ENCODE results near the gene CCNF.
A peak's percentile ranks its signal among the peaks of the same experiment; 100 is the strongest.
"Not testable (repeated sequence)": the region's sequence is repeated elsewhere in the genome, so short reads cannot be mapped to it uniquely, and the experiment has no call there.

CCNF gene

DNA sequence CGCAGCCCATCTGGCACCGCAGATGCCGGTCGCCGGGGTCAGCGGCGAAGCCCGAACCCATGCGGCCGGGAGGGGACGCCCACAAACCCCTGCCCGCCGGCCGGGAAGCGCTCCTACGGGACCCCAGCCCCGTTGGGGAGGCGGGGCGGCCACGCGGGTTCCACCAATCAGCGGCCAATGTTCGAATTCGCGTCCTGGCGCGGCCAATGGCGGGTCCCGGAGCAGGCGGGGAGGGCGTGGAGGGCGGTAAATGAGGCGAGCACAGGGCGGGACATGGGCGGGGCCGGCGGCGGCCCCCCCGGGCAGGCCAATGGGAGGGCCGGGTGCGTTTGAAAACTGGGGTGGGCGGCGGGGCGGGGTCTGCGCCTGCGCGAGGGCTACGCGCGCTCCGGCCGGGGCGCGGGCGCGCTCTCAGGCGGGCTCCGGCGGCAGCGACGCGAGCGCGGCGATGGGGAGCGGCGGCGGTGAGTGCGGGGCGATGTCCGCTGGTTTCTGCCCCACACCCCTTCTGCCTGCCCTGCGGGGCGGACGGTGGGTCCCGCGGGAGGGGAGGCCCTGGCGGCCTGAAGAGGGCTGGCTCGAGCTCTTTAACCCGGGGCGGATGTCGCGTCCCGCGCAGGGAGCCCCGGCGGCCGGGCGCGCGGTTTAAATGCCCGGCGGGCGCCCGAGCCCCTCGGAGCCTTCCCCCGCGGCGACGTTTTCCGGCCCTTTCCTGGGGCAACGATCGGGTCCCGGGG, at the start of gene CCNF:
CCNF (plus strand) TSS at position 414 of the 737 bp plus-strand sequence; CDS start at position 449, 35 bp downstream.
- peak within 1 kb of the TSS; percentile 88 for H3K9ac ChIP-seq (ENCODE audit: low read depth, low read length)
- no peaks in the 10 kb centered on the region for H3K27me3 ChIP-seq (ENCODE audit: control insufficient read depth, insufficient read depth, low read length)
- peaks cover 24% of the 10 kb centered on the region for H3K36me3 ChIP-seq (ENCODE audit: control insufficient read depth, insufficient read depth, low read length)
- H3K4me3 ChIP-seq (ENCODE audit: low read depth, low read length), result peak within 1 kb of the TSS; percentile 84
- H3K9me3 ChIP-seq (ENCODE audit: control insufficient read depth, insufficient read depth, low read length), result no peaks in the 10 kb centered on the region
- peaks cover 4% of the 10 kb centered on the region for H3K4me1 ChIP-seq (ENCODE audit: control insufficient read depth, insufficient read depth, low read length)

DNA sequence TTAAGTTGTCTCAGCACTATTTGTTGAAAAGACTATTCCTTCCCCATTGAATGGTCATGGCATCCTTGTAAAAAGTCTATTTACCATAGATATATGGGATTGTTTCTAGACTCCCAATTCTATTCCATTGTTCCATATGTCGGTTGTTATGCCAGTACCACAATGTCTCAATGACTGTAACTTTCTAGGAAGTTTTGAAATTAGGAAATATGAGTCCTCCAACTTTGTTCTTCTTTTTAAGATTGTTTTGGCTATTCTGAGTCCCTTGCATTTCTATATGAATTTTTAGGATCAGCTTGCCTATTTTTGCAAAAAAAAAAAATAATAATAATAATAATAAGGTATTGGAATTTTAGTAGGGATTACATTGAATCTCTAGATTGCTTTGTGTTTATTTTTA, 45.7 kb upstream of the CCNF start:
- Histone ChIP-seq H3K4me1 (ENCODE audit: control insufficient read depth, insufficient read depth, low read length) (peaks cover 7% of the 10 kb centered on the region), H3K36me3 (ENCODE audit: control insufficient read depth, insufficient read depth, low read length) (no peaks in the 10 kb centered on the region), H3K4me3 (ENCODE audit: low read depth, low read length) (no peak overlapping the region), H3K9ac (ENCODE audit: low read depth, low read length) (no peak overlapping the region), H3K9me3 (ENCODE audit: control insufficient read depth, insufficient read depth, low read length) (no peaks in the 10 kb centered on the region), H3K27me3 (ENCODE audit: control insufficient read depth, insufficient read depth, low read length) (no peaks in the 10 kb centered on the region)

GRCh38 chr16:2384426-2384825, 44.8 kb upstream of the CCNF start:
- Histone ChIP-seq H3K4me1 (ENCODE audit: control insufficient read depth, insufficient read depth, low read length) (peaks cover 7% of the 10 kb centered on the region), H3K4me3 (ENCODE audit: low read depth, low read length) (no peak overlapping the region), H3K9me3 (ENCODE audit: control insufficient read depth, insufficient read depth, low read length) (no peaks in the 10 kb centered on the region), H3K9ac (ENCODE audit: low read depth, low read length) (no peak overlapping the region), H3K27me3 (ENCODE audit: control insufficient read depth, insufficient read depth, low read length) (no peaks in the 10 kb centered on the region), H3K36me3 (ENCODE audit: control insufficient read depth, insufficient read depth, low read length) (no peaks in the 10 kb centered on the region)

GRCh38 chr16:2385190-2385836, 43.9 kb upstream of the CCNF start:
- Histone ChIP-seq H3K4me1 (ENCODE audit: control insufficient read depth, insufficient read depth, low read length) (peaks cover 7% of the 10 kb centered on the region), H3K4me3 (ENCODE audit: low read depth, low read length) (no peak overlapping the region), H3K36me3 (ENCODE audit: control insufficient read depth, insufficient read depth, low read length) (no peaks in the 10 kb centered on the region), H3K27me3 (ENCODE audit: control insufficient read depth, insufficient read depth, low read length) (no peaks in the 10 kb centered on the region), H3K9me3 (ENCODE audit: control insufficient read depth, insufficient read depth, low read length) (no peaks in the 10 kb centered on the region), H3K9ac (ENCODE audit: low read depth, low read length) (no peak overlapping the region)

- H3K27me3 ChIP-seq (ENCODE audit: control insufficient read depth, insufficient read depth, low read length); H3K4me1 ChIP-seq (ENCODE audit: control insufficient read depth, insufficient read depth, low read length); H3K9ac ChIP-seq (ENCODE audit: low read depth, low read length); H3K4me3 ChIP-seq (ENCODE audit: low read depth, low read length); H3K9me3 ChIP-seq (ENCODE audit: control insufficient read depth, insufficient read depth, low read length); H3K36me3 ChIP-seq (ENCODE audit: control insufficient read depth, insufficient read depth, low read length): not testable (repeated sequence)
Observed at GRCh38 chr16:2385982-2386381, 43.3 kb upstream of the CCNF start.

- Histone ChIP-seq H3K9me3 (ENCODE audit: control insufficient read depth, insufficient read depth, low read length) (no peaks in the 10 kb centered on the region), H3K27me3 (ENCODE audit: control insufficient read depth, insufficient read depth, low read length) (no peaks in the 10 kb centered on the region), H3K4me3 (ENCODE audit: low read depth, low read length) (no peak overlapping the region), H3K4me1 (ENCODE audit: control insufficient read depth, insufficient read depth, low read length) (peaks cover 7% of the 10 kb centered on the region), H3K9ac (ENCODE audit: low read depth, low read length) (no peak overlapping the region), H3K36me3 (ENCODE audit: control insufficient read depth, insufficient read depth, low read length) (no peaks in the 10 kb centered on the region)
Observed at GRCh38 chr16:2386990-2387389, 42.3 kb upstream of the CCNF start.

DNA sequence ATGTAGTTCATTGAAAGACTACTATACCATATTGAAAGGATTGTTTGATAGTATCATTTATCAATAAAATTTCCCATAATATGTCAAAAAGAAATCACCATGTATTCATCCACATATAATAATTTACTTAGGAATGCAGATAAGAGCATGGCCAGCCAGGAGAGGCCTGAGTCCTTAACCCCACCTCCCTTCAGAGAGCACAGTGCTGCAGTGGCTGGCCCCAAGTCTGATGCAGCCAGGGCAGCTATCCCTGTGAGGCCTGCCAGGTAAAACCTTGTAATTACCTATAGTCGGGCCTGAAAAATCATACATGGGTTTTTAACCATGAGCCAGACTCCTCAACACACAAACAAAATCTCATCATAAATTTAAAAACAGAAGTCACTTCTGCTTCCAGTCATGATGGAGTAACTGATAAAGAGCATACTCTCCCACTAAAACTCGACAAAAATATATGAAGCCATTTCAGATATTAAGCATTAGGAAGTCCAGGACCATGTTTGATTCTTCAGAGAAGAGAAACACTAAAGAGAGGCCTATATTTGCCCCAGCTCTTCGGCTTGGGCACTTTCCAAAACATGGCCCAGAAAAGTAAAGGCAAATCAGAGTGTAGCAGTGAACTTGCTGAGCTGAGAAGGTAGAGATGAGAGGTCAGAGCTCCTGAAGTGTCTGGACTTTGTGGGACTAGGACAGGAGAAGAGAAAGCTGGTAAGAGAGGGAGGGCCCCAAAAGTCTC, 40.9 kb upstream of the CCNF start:
- Histone ChIP-seq H3K36me3 (ENCODE audit: control insufficient read depth, insufficient read depth, low read length) (no peaks in the 10 kb centered on the region), H3K27me3 (ENCODE audit: control insufficient read depth, insufficient read depth, low read length) (no peaks in the 10 kb centered on the region), H3K9ac (ENCODE audit: low read depth, low read length) (no peak overlapping the region), H3K4me1 (ENCODE audit: control insufficient read depth, insufficient read depth, low read length) (peaks cover 7% of the 10 kb centered on the region), H3K9me3 (ENCODE audit: control insufficient read depth, insufficient read depth, low read length) (no peaks in the 10 kb centered on the region), H3K4me3 (ENCODE audit: low read depth, low read length) (no peak overlapping the region)

- no peaks in the 10 kb centered on the region for H3K36me3 ChIP-seq (ENCODE audit: control insufficient read depth, insufficient read depth, low read length)
- H3K9me3 ChIP-seq (ENCODE audit: control insufficient read depth, insufficient read depth, low read length), result no peaks in the 10 kb centered on the region
- H3K9ac ChIP-seq (ENCODE audit: low read depth, low read length), result no peak overlapping the region
- H3K4me1 ChIP-seq (ENCODE audit: control insufficient read depth, insufficient read depth, low read length), result peaks cover 7% of the 10 kb centered on the region
- no peaks in the 10 kb centered on the region for H3K27me3 ChIP-seq (ENCODE audit: control insufficient read depth, insufficient read depth, low read length)
- H3K4me3 ChIP-seq (ENCODE audit: low read depth, low read length), result no peak overlapping the region
Observed at GRCh38 chr16:2388875-2389433, 40.3 kb upstream of the CCNF start.

- H3K4me1 ChIP-seq (ENCODE audit: control insufficient read depth, insufficient read depth, low read length), result no peaks in the 10 kb centered on the region
- no peak overlapping the region for H3K9ac ChIP-seq (ENCODE audit: low read depth, low read length)
- H3K4me3 ChIP-seq (ENCODE audit: low read depth, low read length), result no peak overlapping the region
- H3K36me3 ChIP-seq (ENCODE audit: control insufficient read depth, insufficient read depth, low read length), result no peaks in the 10 kb centered on the region
- H3K9me3 ChIP-seq (ENCODE audit: control insufficient read depth, insufficient read depth, low read length), result no peaks in the 10 kb centered on the region
- no peaks in the 10 kb centered on the region for H3K27me3 ChIP-seq (ENCODE audit: control insufficient read depth, insufficient read depth, low read length)
Observed at GRCh38 chr16:2392025-2392424, 37.2 kb upstream of the CCNF start.

DNA sequence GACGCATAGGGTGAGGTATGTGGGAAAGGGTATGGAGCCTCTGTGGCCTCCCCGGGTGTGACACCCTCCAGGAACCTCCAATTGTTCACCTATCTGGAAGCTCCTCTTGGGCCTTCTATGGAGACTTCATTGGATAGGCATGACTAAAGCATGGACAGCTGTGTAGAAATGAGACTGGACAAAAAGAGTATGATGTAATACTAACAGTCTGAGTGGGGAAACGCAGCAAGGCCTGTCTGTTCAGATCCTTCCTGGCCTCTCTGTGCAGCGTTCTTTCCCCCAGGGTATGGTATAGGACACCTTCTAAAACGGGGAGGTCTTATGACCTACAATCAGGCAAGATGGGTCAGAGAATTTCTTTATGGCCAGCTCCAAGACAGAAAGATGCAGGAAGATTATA, 30.7 kb upstream of the CCNF start:
- no peaks in the 10 kb centered on the region for H3K9me3 ChIP-seq (ENCODE audit: control insufficient read depth, insufficient read depth, low read length)
- no peaks in the 10 kb centered on the region for H3K27me3 ChIP-seq (ENCODE audit: control insufficient read depth, insufficient read depth, low read length)
- H3K9ac ChIP-seq (ENCODE audit: low read depth, low read length), result no peak overlapping the region
- no peaks in the 10 kb centered on the region for H3K36me3 ChIP-seq (ENCODE audit: control insufficient read depth, insufficient read depth, low read length)
- no peaks in the 10 kb centered on the region for H3K4me1 ChIP-seq (ENCODE audit: control insufficient read depth, insufficient read depth, low read length)
- H3K4me3 ChIP-seq (ENCODE audit: low read depth, low read length), result no peak overlapping the region

- H3K4me1 ChIP-seq (ENCODE audit: control insufficient read depth, insufficient read depth, low read length), result no peaks in the 10 kb centered on the region
- no peak overlapping the region for H3K4me3 ChIP-seq (ENCODE audit: low read depth, low read length)
- no peak overlapping the region for H3K9ac ChIP-seq (ENCODE audit: low read depth, low read length)
- no peaks in the 10 kb centered on the region for H3K27me3 ChIP-seq (ENCODE audit: control insufficient read depth, insufficient read depth, low read length)
- no peaks in the 10 kb centered on the region for H3K9me3 ChIP-seq (ENCODE audit: control insufficient read depth, insufficient read depth, low read length)
- H3K36me3 ChIP-seq (ENCODE audit: control insufficient read depth, insufficient read depth, low read length), result no peaks in the 10 kb centered on the region
Observed at GRCh38 chr16:2404099-2404498, 25.1 kb upstream of the CCNF start.

All from iPS-15b (cell line).